ENCODE measurements around the gene NOD1. TPM values are rescaled to one million over a fixed set of nuclear protein-coding genes. Genes with fewer than 3 reads are reported as not detected.

NOD1 gene
- total and polyA plus RNA-seq, 2 donors (not counting 1 experiment from before 2014, with no cell fraction given): 20.6 to 28.8 TPM

DNA sequence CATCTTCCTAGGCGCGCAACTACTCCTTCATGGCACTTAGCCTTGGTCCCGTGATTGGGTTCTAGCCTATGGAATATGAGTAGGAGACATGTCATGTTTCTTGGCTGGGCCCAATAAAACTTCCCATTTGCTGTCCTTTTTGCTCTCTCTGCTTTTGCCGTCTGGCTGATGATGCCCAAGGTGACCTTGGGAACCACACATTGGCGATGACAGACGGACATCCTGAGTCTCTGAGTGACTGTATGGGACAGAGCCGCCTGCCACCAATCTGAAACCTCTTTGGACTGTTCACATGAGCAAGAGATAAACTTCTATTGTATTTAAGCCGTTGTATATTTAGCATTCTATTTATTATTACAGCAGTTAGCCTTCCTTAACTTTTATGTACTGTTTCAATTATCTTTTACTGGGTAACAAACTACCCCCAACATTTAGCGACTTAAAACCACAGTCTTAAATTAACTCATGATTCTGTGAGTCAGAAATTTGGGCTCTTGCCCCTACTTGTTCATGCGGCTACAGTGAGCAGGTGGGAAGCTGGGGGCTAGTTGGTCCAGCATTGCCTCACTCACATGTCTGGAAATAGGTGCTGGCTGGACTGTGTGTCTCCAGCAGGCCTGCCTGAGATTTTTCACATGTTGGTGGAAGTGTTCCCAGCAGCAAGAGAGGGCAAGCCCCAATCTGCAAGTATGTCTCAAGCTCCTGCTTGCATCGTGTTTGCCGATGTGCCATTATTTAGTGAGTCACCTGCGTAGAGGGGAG is 71.7 kb downstream of the NOD1 start:
- no peaks in the 10 kb centered on the region for H3K79me2 ChIP-seq (ENCODE audit: control insufficient read depth, insufficient read depth, low read length)
- ATAC-seq (ENCODE audit: low read depth) (no peak), DNase-seq (no peak)
- no peaks in the 10 kb centered on the region for H3K9me3 Mint-ChIP-seq (ENCODE audit: insufficient read depth)
- no peak overlapping the region for H3K4me3 ChIP-seq (ENCODE audit: control extremely low read depth in 1 of 5, extremely low read depth in 1 of 5, insufficient read depth in 1 of 5, low read depth in 2 of 5, low read length in 4 of 5)
- no peak overlapping the region for H3K4me2 ChIP-seq (replicated peaks; ENCODE audit: low read depth, low read length, poor library complexity, severe bottlenecking)
- POLR2A ChIA-PET: no interaction called here
- peaks cover 13 to 17% of the 10 kb centered on the region in 2 donors for H3K4me1 ChIP-seq (ENCODE audit: control insufficient read depth in 2 of 2, insufficient read depth in 2 of 2, low read length in 2 of 2)
- TF ChIP-seq EZH2 (IDR thresholded peaks at IDR 0.05; ENCODE audit: borderline replicate concordance, insufficient read depth, low read depth, low read length, poor library complexity, severe bottlenecking): no peak
- TF ChIP-seq, protein P1, sequence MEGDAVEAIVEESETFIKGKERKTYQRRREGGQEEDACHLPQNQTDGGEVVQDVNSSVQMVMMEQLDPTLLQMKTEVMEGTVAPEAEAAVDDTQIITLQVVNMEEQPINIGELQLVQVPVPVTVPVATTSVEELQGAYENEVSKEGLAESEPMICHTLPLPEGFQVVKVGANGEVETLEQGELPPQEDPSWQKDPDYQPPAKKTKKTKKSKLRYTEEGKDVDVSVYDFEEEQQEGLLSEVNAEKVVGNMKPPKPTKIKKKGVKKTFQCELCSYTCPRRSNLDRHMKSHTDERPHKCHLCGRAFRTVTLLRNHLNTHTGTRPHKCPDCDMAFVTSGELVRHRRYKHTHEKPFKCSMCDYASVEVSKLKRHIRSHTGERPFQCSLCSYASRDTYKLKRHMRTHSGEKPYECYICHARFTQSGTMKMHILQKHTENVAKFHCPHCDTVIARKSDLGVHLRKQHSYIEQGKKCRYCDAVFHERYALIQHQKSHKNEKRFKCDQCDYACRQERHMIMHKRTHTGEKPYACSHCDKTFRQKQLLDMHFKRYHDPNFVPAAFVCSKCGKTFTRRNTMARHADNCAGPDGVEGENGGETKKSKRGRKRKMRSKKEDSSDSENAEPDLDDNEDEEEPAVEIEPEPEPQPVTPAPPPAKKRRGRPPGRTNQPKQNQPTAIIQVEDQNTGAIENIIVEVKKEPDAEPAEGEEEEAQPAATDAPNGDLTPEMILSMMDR (IDR thresholded peaks at IDR 0.05): no peak
- H3K4me1 Mint-ChIP-seq: peaks cover 24% of the 10 kb centered on the region
- no peak overlapping the region for H3K4me3 Mint-ChIP-seq
- CTCF ChIA-PET: no interaction called here
- 100% methylated on average over 5 of the region's 13 CpGs for WGBS (ENCODE audit: insufficient coverage)
- no peak overlapping the region for H3K27ac Mint-ChIP-seq
- H3K27ac ChIP-seq (ENCODE audit: low read length in 2 of 2): no peak overlapping the region
- H3K9ac ChIP-seq (ENCODE audit: low read length): no peak overlapping the region
- intact Hi-C loops (cut with micrococcal nuclease): loop anchor here (10.0 kb wide), 1 partner anchor 52 kb away; no protein-coding TSS in a partner anchor
- no peaks in the 10 kb centered on the region for H3K27me3 ChIP-seq (replicated peaks in 1 of 4; ENCODE audit: control extremely low read depth in 1 of 4, control insufficient read depth in 3 of 4, insufficient read depth in 4 of 4, low read length in 3 of 4)
- no peaks in the 10 kb centered on the region for H3K9me3 ChIP-seq (ENCODE audit: control extremely low read depth in 1 of 3, control insufficient read depth in 2 of 3, insufficient read depth in 1 of 3, low read length in 2 of 3)
- H3K36me3 ChIP-seq (replicated peaks in 1 of 2; ENCODE audit: control extremely low read depth in 1 of 2, control insufficient read depth in 1 of 2, extremely low read depth in 1 of 2, insufficient read depth in 2 of 2, low read length in 1 of 2): no peaks in the 10 kb centered on the region
- no peaks in the 10 kb centered on the region for H4K20me1 ChIP-seq (ENCODE audit: control insufficient read depth, insufficient read depth, low read length, poor library complexity, severe bottlenecking)
- H2AFZ ChIP-seq (ENCODE audit: insufficient read depth, low read depth, low read length, poor library complexity, severe bottlenecking): no peak overlapping the region
- H3K27me3 Mint-ChIP-seq: no peaks in the 10 kb centered on the region

DNA sequence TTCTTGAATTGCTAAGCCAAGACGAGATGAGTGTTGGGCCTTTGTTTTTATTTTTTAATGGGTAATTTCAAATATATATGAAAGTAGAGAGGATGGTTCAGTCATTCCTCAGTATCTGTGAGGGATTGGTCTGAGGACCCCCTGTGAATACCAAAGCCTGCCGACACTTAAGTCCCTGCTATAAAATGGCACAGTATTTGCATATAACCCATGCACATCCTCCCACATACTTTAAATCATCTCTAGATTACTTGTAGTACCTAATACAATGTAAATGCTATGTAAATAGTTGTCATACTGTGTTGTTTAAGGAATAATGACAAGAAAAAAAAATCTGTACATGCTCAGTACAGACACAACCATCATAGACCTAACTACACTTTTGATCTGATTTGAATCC is 73.4 kb downstream of the NOD1 start:
- no peak for ATAC-seq (ENCODE audit: low read depth)

More for the DNA sequence above, 73.4 kb downstream of the NOD1 start:
- H3K27ac ChIP-seq (ENCODE audit: low read length in 2 of 2): no peak overlapping the region
- no peaks in the 10 kb centered on the region for H3K79me2 ChIP-seq (ENCODE audit: control insufficient read depth, insufficient read depth, low read length)
- H4K20me1 ChIP-seq (ENCODE audit: control insufficient read depth, insufficient read depth, low read length, poor library complexity, severe bottlenecking): no peaks in the 10 kb centered on the region
- Mint-ChIP-seq H3K9me3 (ENCODE audit: insufficient read depth) (no peaks in the 10 kb centered on the region), H3K4me1 (peaks cover 8% of the 10 kb centered on the region), H3K4me3 (no peak overlapping the region), H3K27me3 (no peaks in the 10 kb centered on the region), H3K27ac (no peak overlapping the region)
- no peaks in the 10 kb centered on the region for H3K9me3 ChIP-seq (ENCODE audit: control extremely low read depth in 1 of 3, control insufficient read depth in 2 of 3, insufficient read depth in 1 of 3, low read length in 2 of 3)
- no peak overlapping the region for H3K4me2 ChIP-seq (replicated peaks; ENCODE audit: low read depth, low read length, poor library complexity, severe bottlenecking)
- ChIA-PET POLR2A (no interaction called here), CTCF (interaction anchor here (1.2 kb wide), 1 partner anchor 52 kb away, joined by 3 read pairs; no protein-coding TSS in a partner anchor)
- H3K27me3 ChIP-seq (replicated peaks in 1 of 4; ENCODE audit: control extremely low read depth in 1 of 4, control insufficient read depth in 3 of 4, insufficient read depth in 4 of 4, low read length in 3 of 4): no peaks in the 10 kb centered on the region
- DNase-seq: no peak
- peaks cover 3 to 4% of the 10 kb centered on the region in 2 donors for H3K4me1 ChIP-seq (ENCODE audit: control insufficient read depth in 2 of 2, insufficient read depth in 2 of 2, low read length in 2 of 2)
- H3K36me3 ChIP-seq (replicated peaks in 1 of 2; ENCODE audit: control extremely low read depth in 1 of 2, control insufficient read depth in 1 of 2, extremely low read depth in 1 of 2, insufficient read depth in 2 of 2, low read length in 1 of 2): no peaks in the 10 kb centered on the region
- H3K9ac ChIP-seq (ENCODE audit: low read length): no peak overlapping the region
- H2AFZ ChIP-seq (ENCODE audit: insufficient read depth, low read depth, low read length, poor library complexity, severe bottlenecking): no peak overlapping the region
- no peak overlapping the region for H3K4me3 ChIP-seq (ENCODE audit: control extremely low read depth in 1 of 5, extremely low read depth in 1 of 5, insufficient read depth in 1 of 5, low read depth in 2 of 5, low read length in 4 of 5)
- intact Hi-C loops (cut with micrococcal nuclease): loop anchor here (10.0 kb wide), 1 partner anchor 50 kb away; no protein-coding TSS in a partner anchor
- 80% methylated on average over 1 of the region's 2 CpGs for WGBS (ENCODE audit: insufficient coverage)
- TF ChIP-seq, protein P1 (IDR thresholded peaks at IDR 0.05): no peak
- no peak for TF ChIP-seq EZH2 (IDR thresholded peaks at IDR 0.05; ENCODE audit: borderline replicate concordance, insufficient read depth, low read depth, low read length, poor library complexity, severe bottlenecking)
